H1 (cell line): ENCODE data around the gene CTNND2. TPM values are rescaled to one million over a fixed set of nuclear protein-coding genes. Genes with fewer than 3 reads are reported as not detected.

Source experiments
- CBX5 ChIP-seq: fragments of 300-800, 300-1000 bp; sonication (generic); IDR thresholded peaks from 2 replicates; pipeline ENCODE4 v1.7.1; 2016; ENCODE audit warnings: antibody characterized with exemption, low read length, low read depth
- SUZ12 ChIP-seq: fragments of 200-600 bp; sonication (generic); IDR thresholded peaks from 2 replicates; pipeline ENCODE4 v1.6.1; 2012; ENCODE audit warnings: mild to moderate bottlenecking, inconsistent platforms, low read length, moderate library complexity, mixed read lengths
- polyA plus RNA-seq, 7 experiments: library from polyadenylated mRNA; depleted of rRNA in 3 of 7; stranded (reverse) in 5 of 7; unstranded in 2 of 7; fragments of >200 nt in 5 of 7; fragments of 200-250 nt in 2 of 7; gene quantifications; 1 replicate in 5 of 7; 2 replicates in 1 of 7; 4 replicates in 1 of 7; pipeline versions ENCODE4 v1.2.1 to v1.2.3, GENCODE V29; 2011 to 2013; ENCODE audit warnings: missing spikeins in 2 of 7, mixed read lengths in 2 of 7
- total RNA-seq: library from RNA; stranded (reverse); fragmentation: NEBNext Ultra II Directional; extraction: Animal tissue kit (Norgen Biotek cat#: 25700); gene quantifications from 2 replicates; pipeline ENCODE4 v1.2.1, GENCODE V29; 2021

The CTNND2 gene
- total and polyA plus RNA-seq, 2 of the 8 experiments (the other 6 are each of a cell fraction or from before 2014, with no cell fraction given): 7.4 to 14.2 TPM

DNA sequence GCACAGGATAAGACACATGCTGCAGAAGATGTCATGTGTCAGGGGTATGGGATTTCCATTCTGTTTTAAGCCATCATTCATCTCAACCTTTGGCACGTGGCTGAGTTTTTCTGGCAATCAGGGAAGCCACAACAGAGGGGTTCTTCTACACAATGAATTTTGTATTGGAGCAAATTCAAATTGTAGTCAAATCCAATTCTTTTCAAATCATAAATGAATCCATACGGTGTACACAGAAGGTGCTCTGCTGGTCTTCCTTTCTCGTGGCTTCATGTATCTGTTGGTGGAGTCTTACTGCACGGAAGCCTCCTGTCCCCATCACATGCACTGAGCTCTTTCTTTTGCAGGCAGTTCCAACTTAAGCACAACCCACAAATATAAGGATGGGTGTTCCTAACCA, 706.5 kb downstream of the CTNND2 start (continued):
- TF ChIP-seq CBX5: no peak
- no peak for TF ChIP-seq SUZ12
